ENCODE measurements around the gene SPAG4.

DNA sequence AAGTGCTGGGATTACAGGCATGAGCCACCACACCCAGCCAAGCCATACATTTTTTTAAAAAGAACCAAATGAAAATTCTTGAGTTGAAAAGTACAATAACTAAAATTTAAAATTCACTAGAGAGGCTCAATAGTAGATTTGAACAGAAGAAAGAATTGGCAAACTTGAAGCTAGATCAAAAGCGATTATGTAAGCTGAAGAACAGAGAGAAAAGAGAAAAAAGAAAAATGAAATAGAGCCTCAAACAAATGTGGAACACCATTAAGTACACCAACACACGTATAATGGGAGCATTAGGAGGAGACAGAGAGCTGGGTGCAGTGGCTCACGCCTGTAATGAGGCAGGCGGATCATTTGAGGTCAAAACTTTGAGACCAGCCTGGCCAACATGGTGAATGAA is 42.8 kb upstream of the SPAG4 start:
- no peak for TF ChIP-seq CTCF (IDR thresholded peaks at IDR 0.05 in 8 of 11, conservative IDR thresholded peaks at IDR 0.05 in 3 of 11)
- no peak for TF ChIP-seq POLR2AphosphoS5 (IDR thresholded peaks at IDR 0.05)
